ACC112 (cell line): ENCODE data around the gene AUTS2.

Source experiments
- H2AFZ ChIP-seq: fragments of 200-600 bp; sonication (generic); one replicate; pipeline ENCODE4 v1.6.0; 2017; ENCODE audit warnings: antibody characterized with exemption, low read length; ENCODE audit not compliant: unreplicated experiment
- H3K27ac ChIP-seq: fragments of 200-600 bp; sonication (generic); 2 replicates; pipeline ENCODE4 v1.5.1; 2014; ENCODE audit warnings: low read depth, mild to moderate bottlenecking, antibody characterized with exemption, low read length, moderate library complexity
- H3K27me3 ChIP-seq: fragments of 200-600 bp; sonication (generic); 2 replicates; pipeline ENCODE4 v1.6.1; 2014; ENCODE audit warnings: mild to moderate bottlenecking, antibody characterized with exemption, low read length, moderate library complexity, mixed read lengths; ENCODE audit not compliant: insufficient read depth
- H3K36me3 ChIP-seq: fragments of 200-600 bp; sonication (generic); 2 replicates; pipeline ENCODE4 v1.6.1; 2016; ENCODE audit warnings: mild to moderate bottlenecking, antibody characterized with exemption, low read length, moderate library complexity, mixed read lengths; ENCODE audit not compliant: insufficient read depth
- H3K4me1 ChIP-seq: fragments of 200-600 bp; sonication (generic); one replicate; pipeline ENCODE4 v1.6.1; 2016; ENCODE audit warnings: low read length, mixed read lengths; ENCODE audit not compliant: insufficient read depth, unreplicated experiment, control insufficient read depth
- H3K4me3 ChIP-seq: fragments of 200-600 bp; sonication (generic); 2 replicates; pipeline ENCODE4 v1.5.1; 2014; ENCODE audit warnings: mild to moderate bottlenecking, low read depth, low read length
- H3K79me2 ChIP-seq: fragments of 200-600 bp; sonication (generic); one replicate; pipeline ENCODE4 v1.6.0; 2016; ENCODE audit warnings: low read length; ENCODE audit not compliant: control insufficient read depth, unreplicated experiment, insufficient read depth

Gene AUTS2

DNA sequence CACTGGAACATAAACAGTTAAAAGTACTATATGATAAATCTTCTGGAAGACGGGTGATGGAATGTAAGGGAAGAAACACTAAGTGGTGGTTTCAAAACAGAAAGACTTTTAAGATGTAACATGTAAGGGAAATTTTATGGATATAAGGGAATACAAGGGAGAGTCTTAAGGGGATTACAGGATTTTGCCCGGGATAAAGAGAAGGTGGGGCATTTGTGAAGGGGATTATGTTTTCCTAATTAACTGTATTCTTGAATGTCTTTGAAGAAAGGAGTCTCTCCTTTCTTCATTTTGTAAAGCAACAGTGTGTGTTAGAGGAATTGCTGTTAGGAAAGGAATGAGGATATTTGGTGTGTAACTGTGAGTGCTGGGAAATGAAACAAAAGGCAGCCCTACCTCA is 745.2 kb downstream of the AUTS2 start:
- Histone ChIP-seq H3K27me3 (no peaks in the 10 kb centered on the region), H3K36me3 (no peaks in the 10 kb centered on the region), H3K27ac (no peak overlapping the region), H2AFZ (no peak overlapping the region), H3K79me2 (no peaks in the 10 kb centered on the region), H3K4me3 (no peak overlapping the region), H3K4me1 (no peaks in the 10 kb centered on the region)

DNA sequence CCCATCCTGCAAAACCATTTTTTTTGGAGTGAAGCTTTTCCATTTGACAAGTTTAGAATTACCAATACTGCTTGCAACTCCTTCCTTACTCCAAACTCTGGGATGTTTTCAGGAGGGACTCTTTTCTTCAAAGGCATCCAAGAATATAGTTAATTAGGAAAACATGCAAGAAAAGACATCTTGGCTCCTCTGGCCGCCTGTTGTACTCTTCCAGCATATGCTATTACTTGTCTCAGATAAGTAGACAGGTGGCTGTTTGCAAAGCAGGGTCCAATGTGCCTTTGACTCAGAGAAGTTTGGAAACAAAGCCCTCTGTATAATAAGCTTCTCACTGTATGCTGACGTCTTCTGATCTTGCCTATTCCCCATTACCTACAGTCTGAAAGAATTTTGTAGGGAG is 746.5 kb downstream of the AUTS2 start:
- Histone ChIP-seq H3K27ac (no peak overlapping the region), H3K36me3 (no peaks in the 10 kb centered on the region), H3K4me3 (no peak overlapping the region), H3K27me3 (no peaks in the 10 kb centered on the region), H3K4me1 (no peaks in the 10 kb centered on the region), H2AFZ (no peak overlapping the region), H3K79me2 (no peaks in the 10 kb centered on the region)

GRCh38 chr7:70346844-70347462 is 748.7 kb downstream of the AUTS2 start:
- Histone ChIP-seq H3K36me3 (no peaks in the 10 kb centered on the region), H3K4me1 (no peaks in the 10 kb centered on the region), H3K27ac (no peak overlapping the region), H2AFZ (no peak overlapping the region), H3K4me3 (no peak overlapping the region), H3K79me2 (no peaks in the 10 kb centered on the region), H3K27me3 (no peaks in the 10 kb centered on the region)

GRCh38 chr7:70347463-70348254 is 749.4 kb downstream of the AUTS2 start:
- H3K4me3 ChIP-seq: no peak overlapping the region
- H3K79me2 ChIP-seq: no peaks in the 10 kb centered on the region
- H3K27ac ChIP-seq: no peak overlapping the region
- no peaks in the 10 kb centered on the region for H3K27me3 ChIP-seq
- H2AFZ ChIP-seq: no peak overlapping the region
- H3K4me1 ChIP-seq: no peaks in the 10 kb centered on the region
- H3K36me3 ChIP-seq: no peaks in the 10 kb centered on the region

- no peaks in the 10 kb centered on the region for H3K27me3 ChIP-seq
- H3K36me3 ChIP-seq: no peaks in the 10 kb centered on the region
- H3K79me2 ChIP-seq: no peaks in the 10 kb centered on the region
- H3K4me1 ChIP-seq: no peaks in the 10 kb centered on the region
- H2AFZ ChIP-seq: no peak overlapping the region
- no peak overlapping the region for H3K27ac ChIP-seq
- no peak overlapping the region for H3K4me3 ChIP-seq
Observed at GRCh38 chr7:70349031-70349430, 750.8 kb downstream of the AUTS2 start.

GRCh38 chr7:70349819-70350218 is 751.5 kb downstream of the AUTS2 start:
- no peaks in the 10 kb centered on the region for H3K27me3 ChIP-seq
- H3K27ac ChIP-seq: no peak overlapping the region
- no peaks in the 10 kb centered on the region for H3K36me3 ChIP-seq
- no peaks in the 10 kb centered on the region for H3K79me2 ChIP-seq
- H2AFZ ChIP-seq: no peak overlapping the region
- no peak overlapping the region for H3K4me3 ChIP-seq
- no peaks in the 10 kb centered on the region for H3K4me1 ChIP-seq

DNA sequence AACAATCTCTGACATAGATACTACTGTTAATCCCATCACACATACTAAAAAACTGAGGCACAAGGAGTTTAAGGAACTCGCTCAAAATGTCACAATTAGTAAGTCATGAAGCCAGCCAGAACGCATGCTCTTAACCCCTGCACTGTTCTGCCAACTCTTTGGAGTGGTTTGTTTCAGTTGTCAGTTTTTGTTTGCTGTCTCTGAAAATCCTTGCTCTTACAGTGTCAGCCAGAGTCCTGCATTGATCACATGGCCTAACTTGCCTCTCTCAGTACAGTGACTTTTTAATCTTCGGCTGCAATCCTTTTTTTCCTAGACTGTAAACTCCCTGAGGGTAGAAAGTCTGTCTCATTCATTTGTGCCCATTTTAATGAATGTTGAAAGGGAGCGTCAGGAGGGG is 753.8 kb downstream of the AUTS2 start:
- Histone ChIP-seq H3K27ac (no peak overlapping the region), H3K36me3 (no peaks in the 10 kb centered on the region), H3K4me1 (no peaks in the 10 kb centered on the region), H3K4me3 (no peak overlapping the region), H3K27me3 (no peaks in the 10 kb centered on the region), H2AFZ (no peak overlapping the region), H3K79me2 (no peaks in the 10 kb centered on the region)

DNA sequence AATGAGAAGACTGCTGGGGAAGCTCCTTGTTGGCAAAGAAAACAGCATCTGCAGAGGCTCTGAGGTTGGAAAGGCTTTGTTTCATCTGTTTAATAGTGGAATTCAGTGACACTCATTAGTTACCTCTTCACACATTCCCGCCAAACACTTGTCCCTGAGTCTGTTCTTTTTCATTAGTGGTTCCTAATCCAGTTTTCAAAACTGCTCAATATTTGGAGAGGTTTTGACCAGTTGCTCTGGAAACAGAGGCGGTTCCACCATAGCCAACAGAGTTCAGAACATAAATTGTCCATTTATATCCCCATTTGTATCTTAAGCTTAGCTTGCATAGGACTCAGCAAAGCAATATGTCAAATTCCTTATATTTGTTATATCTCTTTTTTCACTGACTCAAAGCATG is 754.6 kb downstream of the AUTS2 start:
- Histone ChIP-seq H3K27me3 (no peaks in the 10 kb centered on the region), H3K4me3 (no peak overlapping the region), H3K36me3 (no peaks in the 10 kb centered on the region), H3K4me1 (no peaks in the 10 kb centered on the region), H3K79me2 (no peaks in the 10 kb centered on the region), H2AFZ (no peak overlapping the region), H3K27ac (no peak overlapping the region)

- Histone ChIP-seq H3K36me3 (no peaks in the 10 kb centered on the region), H3K27me3 (no peaks in the 10 kb centered on the region), H2AFZ (no peak overlapping the region), H3K79me2 (no peaks in the 10 kb centered on the region), H3K27ac (no peak overlapping the region), H3K4me1 (no peaks in the 10 kb centered on the region), H3K4me3 (no peak overlapping the region)
Observed at GRCh38 chr7:70353330-70353945, 755.2 kb downstream of the AUTS2 start.

- no peak overlapping the region for H2AFZ ChIP-seq
- H3K27me3 ChIP-seq: no peaks in the 10 kb centered on the region
- no peaks in the 10 kb centered on the region for H3K4me1 ChIP-seq
- H3K4me3 ChIP-seq: no peak overlapping the region
- no peaks in the 10 kb centered on the region for H3K79me2 ChIP-seq
- H3K36me3 ChIP-seq: no peaks in the 10 kb centered on the region
- no peak overlapping the region for H3K27ac ChIP-seq
Observed at GRCh38 chr7:70353946-70354335, 755.7 kb downstream of the AUTS2 start.
